Measurements from ENCODE around the gene RAMP1. TPM values are rescaled to one million over a fixed set of nuclear protein-coding genes. Genes with fewer than 3 reads are reported as not detected.

RAMP1 gene
- total and polyA plus RNA-seq, 2 of the 4 experiments (the other 2 are of a cell fraction): 15.8 to 77.1 TPM

GRCh38 chr2:237917696-237918374 lies 58.4 kb downstream of the RAMP1 start:
- TF ChIP-seq FOS (IDR thresholded peaks at IDR 0.05; ENCODE audit: low read depth, low read length): no peak
- no peak for TF ChIP-seq POLR2A (IDR thresholded peaks at IDR 0.05; ENCODE audit: low read depth, low read length)
- TF ChIP-seq RFX5 (IDR thresholded peaks at IDR 0.05; ENCODE audit: low read depth, low read length): no peak
- dilution Hi-C loops (cut with HindIII; ENCODE audit: low sequenced_read_pairs, unreplicated experiment) (no loop called here), in situ Hi-C loops (cut with MboI; ENCODE audit: low sequenced_read_pairs) (no loop called here), intact Hi-C loops (cut with micrococcal nuclease) (no loop called here)
- Histone ChIP-seq H3K79me1 (ENCODE audit: low read depth in 1 of 2, low read length in 2 of 2) (no peaks in the 10 kb centered on the region), H3K4me1 (ENCODE audit: control insufficient read depth, insufficient read depth, low read length) (no peaks in the 10 kb centered on the region), H2AFZ (replicated peaks; ENCODE audit: low read length, poor library complexity) (no peak overlapping the region), H2BK15ac (ENCODE audit: low read depth, low read length) (no peak overlapping the region), H3K4ac (ENCODE audit: low read depth, low read length) (no peak overlapping the region), H3K14ac (replicated peaks; ENCODE audit: low read depth, low read length) (no peak overlapping the region), H2AK9ac (replicated peaks; ENCODE audit: low read depth, low read length, poor library complexity) (no peak overlapping the region), H3K9ac (ENCODE audit: low read depth, low read length) (no peak overlapping the region), H3K4me3 (ENCODE audit: insufficient read depth, low read depth, low read length) (no peak overlapping the region), H2AK5ac (ENCODE audit: low read depth, low read length) (no peak overlapping the region), H4K8ac (ENCODE audit: low read depth in 2 of 2, low read length in 2 of 2) (no peak overlapping the region), H3K27ac (ENCODE audit: insufficient read depth, low read length) (no peak overlapping the region), H2BK5ac (ENCODE audit: low read depth, low read length, poor library complexity, severe bottlenecking) (no peak overlapping the region), H3K18ac (ENCODE audit: low read depth, low read length) (no peak overlapping the region), H2BK120ac (ENCODE audit: low read depth, low read length) (no peak overlapping the region), H3K9me1 (ENCODE audit: insufficient read depth, low read length) (no peaks in the 10 kb centered on the region), H4K91ac (ENCODE audit: insufficient read depth, low read depth, low read length) (no peak overlapping the region), H3K4me2 (ENCODE audit: low read depth, low read length) (no peak overlapping the region), H4K20me1 (ENCODE audit: insufficient read depth, low read length) (no peaks in the 10 kb centered on the region), H3K27me3 (ENCODE audit: control insufficient read depth, insufficient read depth, low read length) (peaks cover 3% of the 10 kb centered on the region), H3K36me3 (ENCODE audit: control insufficient read depth, insufficient read depth, low read length) (no peaks in the 10 kb centered on the region), H3K56ac (ENCODE audit: extremely low read depth, insufficient read depth, low read length) (no peak overlapping the region), H3K23ac (ENCODE audit: low read depth, low read length) (no peak overlapping the region), H2BK20ac (ENCODE audit: low read depth, low read length) (no peak overlapping the region), H3K9me3 (ENCODE audit: control insufficient read depth, insufficient read depth, low read length) (no peaks in the 10 kb centered on the region), H4K5ac (ENCODE audit: low read depth, low read length) (no peak overlapping the region)
- BruUV-seq (replicated peaks): no TSS peak
- ChIA-PET POLR2A (ENCODE audit: unreplicated experiment) (no interaction called here), CTCF (interaction anchor here (1.1 kb wide), 1 partner anchor 345 kb away, joined by 3 read pairs; no protein-coding TSS in a partner anchor)
- no peak for DNase-seq
- no peak for ATAC-seq (ENCODE audit: low read depth)
- 87% methylated on average over 3 of the region's 5 CpGs; no CpG with 5 or more reads in 1 of the 2 experiments for WGBS, 2 experiments (ENCODE audit: extremely low coverage in 2 of 2, insufficient read length in 1 of 2)
